Panc1 (cell line): ENCODE data around the gene TRPC4AP. TPM values are rescaled to one million over a fixed set of nuclear protein-coding genes. Genes with fewer than 3 reads are reported as not detected.

Experiments
- ATAC-seq: fragments of 200-7000 bp; cut with Tn5 transposase; 2 replicates; pipeline ENCODE4 v1.9.1; 2020; ENCODE audit warnings: mild to moderate bottlenecking, moderate library complexity
- BruUV-seq: library from RNA; stranded (reverse); fragments of 400-500 nt; replicated peaks from 2 replicates; lab custom pipeline; 2021; lab: Mats Ljungman, UMichigan
- CTCF ChIA-PET: fragments of 300-600 bp; sonication (Branson Sonifier 250); formaldehyde crosslinking; loops from one replicate; lab custom pipeline; 2022; ENCODE audit warnings: antibody characterized with exemption; lab: Charles Lee
- POLR2A ChIA-PET: fragments of 300-600 bp; sonication (Branson Sonifier 250); formaldehyde crosslinking; loops from one replicate; lab custom pipeline; 2022; ENCODE audit warnings: antibody characterized with exemption; lab: Charles Lee
- DNase-seq: peaks from one replicate; pipeline ENCODE4 v3.0.0-alpha.2; 2010; ENCODE audit warnings: low read depth, low spot score
- H3K27ac ChIP-seq: 2 replicates; pipeline ENCODE4 v1.5.1; 2011; ENCODE audit warnings: mild to moderate bottlenecking, low read length, inconsistent platforms
- H3K27me3 ChIP-seq: fragments of 200-500 bp; sonication (Bioruptor generic); 2 replicates; pipeline ENCODE4 v1.6.0; 2014; ENCODE audit warnings: low read length, inconsistent platforms; ENCODE audit not compliant: control insufficient read depth, insufficient read depth
- H3K36me3 ChIP-seq: fragments of 200-500 bp; sonication (Bioruptor generic); 2 replicates; pipeline ENCODE4 v1.5.1; 2014; ENCODE audit warnings: inconsistent platforms, mild to moderate bottlenecking, low read length, moderate library complexity; ENCODE audit not compliant: control insufficient read depth, insufficient read depth
- H3K4me1 ChIP-seq: 2 replicates; pipeline ENCODE4 v1.5.1; 2011; ENCODE audit warnings: inconsistent platforms, mild to moderate bottlenecking, low read length, moderate library complexity; ENCODE audit not compliant: control insufficient read depth, insufficient read depth
- H3K4me3 ChIP-seq, 2 experiments: 2 replicates each; pipeline ENCODE4 v1.5.1; 2011 to 2012; ENCODE audit warnings: low read depth in 2 of 2, low read length in 2 of 2, mild to moderate bottlenecking in 2 of 2, inconsistent platforms in 1 of 2, moderate library complexity in 1 of 2
- H3K9me3 ChIP-seq: fragments of 200-500 bp; sonication (Bioruptor generic); 2 replicates; pipeline ENCODE4 v1.5.1; 2014; ENCODE audit warnings: low read depth, mild to moderate bottlenecking, inconsistent platforms, low read length, moderate library complexity; ENCODE audit not compliant: control insufficient read depth, insufficient read depth
- POLR2AphosphoS5 ChIP-seq: IDR thresholded peaks from 2 replicates; pipeline ENCODE4 v1.6.1; 2012; ENCODE audit warnings: mild to moderate bottlenecking, low read depth, low read length, moderate library complexity
- SIN3A ChIP-seq: IDR thresholded peaks from 2 replicates; pipeline ENCODE4 v1.6.1; 2012; ENCODE audit warnings: low read depth, mild to moderate bottlenecking, low read length, moderate library complexity, borderline replicate concordance; ENCODE audit not compliant: insufficient read depth
- TCF7L2 ChIP-seq: IDR thresholded peaks from 2 replicates; pipeline ENCODE4 v1.6.1; 2011; ENCODE audit warnings: mild to moderate bottlenecking, low read depth, low read length, inconsistent platforms
- in situ Hi-C: cut with HindIII; loops from 2 replicates; pipeline ENCODE4 v1.10.0; 2016; ENCODE audit warnings: low sequenced_read_pairs, low pct_unique_long_range_greater_than_20kb
- intact Hi-C: fragments of 100-400 bp; cut with micrococcal nuclease; formaldehyde crosslinking; loops from one replicate; pipeline ENCODE4 v1.10.0; 2022; ENCODE audit not compliant: unreplicated experiment
- total RNA-seq: library from RNA; stranded (reverse); gene quantifications from one replicate; pipeline ENCODE4 v1.2.1, GENCODE V29; 2021; ENCODE audit not compliant: unreplicated experiment
- TF ChIP-seq, protein P1 (sequence below), 2 experiments: IDR thresholded peaks; 2 replicates each; pipeline ENCODE4 v1.6.1; 2011 to 2012; ENCODE audit warnings: low read depth in 2 of 2, control low read depth in 1 of 2, low read length in 1 of 2, mild to moderate bottlenecking in 1 of 2, moderate library complexity in 1 of 2; ENCODE audit not compliant: insufficient read depth in 1 of 2
- TF ChIP-seq, protein P2 (sequence below): fragments of 450-650 bp; IDR thresholded peaks from 2 replicates; pipeline ENCODE4 v1.5.1; 2017; ENCODE audit warnings: mild to moderate bottlenecking

TRPC4AP gene
- total RNA-seq, 1 experiment from 2014 or later: 48.4 TPM

DNA sequence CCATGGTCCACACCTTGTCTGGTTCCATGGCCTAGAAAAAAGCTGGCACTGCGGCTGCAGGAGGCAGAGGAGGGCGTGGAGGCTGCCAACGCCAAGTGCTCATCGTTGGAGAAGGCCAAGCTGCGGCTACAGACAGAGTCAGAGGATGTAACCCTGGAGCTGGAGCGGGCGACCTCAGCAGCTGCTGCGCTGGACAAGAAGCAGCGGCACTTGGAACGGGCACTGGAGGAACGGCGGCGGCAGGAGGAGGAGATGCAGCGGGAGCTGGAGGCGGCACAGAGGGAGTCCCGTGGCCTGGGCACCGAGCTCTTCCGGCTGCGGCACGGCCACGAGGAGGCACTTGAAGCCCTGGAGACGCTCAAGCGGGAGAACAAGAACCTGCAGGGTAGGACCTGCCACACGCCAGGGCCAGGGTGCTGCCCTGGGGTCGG is 93.6 kb downstream of the TRPC4AP start:
- BruUV-seq: no TSS peak
- ATAC-seq (no peak), DNase-seq (no peak)
- Histone ChIP-seq H3K4me3 (no peak overlapping the region), H3K4me1 (no peaks in the 10 kb centered on the region), H3K27me3 (no peaks in the 10 kb centered on the region), H3K9me3 (no peaks in the 10 kb centered on the region), H3K27ac (no peak overlapping the region), H3K36me3 (no peaks in the 10 kb centered on the region)
- ChIA-PET CTCF (no interaction called here), POLR2A (no interaction called here)
- in situ Hi-C loops (no loop called here), intact Hi-C loops (no loop called here)
- TF ChIP-seq, protein P1, sequence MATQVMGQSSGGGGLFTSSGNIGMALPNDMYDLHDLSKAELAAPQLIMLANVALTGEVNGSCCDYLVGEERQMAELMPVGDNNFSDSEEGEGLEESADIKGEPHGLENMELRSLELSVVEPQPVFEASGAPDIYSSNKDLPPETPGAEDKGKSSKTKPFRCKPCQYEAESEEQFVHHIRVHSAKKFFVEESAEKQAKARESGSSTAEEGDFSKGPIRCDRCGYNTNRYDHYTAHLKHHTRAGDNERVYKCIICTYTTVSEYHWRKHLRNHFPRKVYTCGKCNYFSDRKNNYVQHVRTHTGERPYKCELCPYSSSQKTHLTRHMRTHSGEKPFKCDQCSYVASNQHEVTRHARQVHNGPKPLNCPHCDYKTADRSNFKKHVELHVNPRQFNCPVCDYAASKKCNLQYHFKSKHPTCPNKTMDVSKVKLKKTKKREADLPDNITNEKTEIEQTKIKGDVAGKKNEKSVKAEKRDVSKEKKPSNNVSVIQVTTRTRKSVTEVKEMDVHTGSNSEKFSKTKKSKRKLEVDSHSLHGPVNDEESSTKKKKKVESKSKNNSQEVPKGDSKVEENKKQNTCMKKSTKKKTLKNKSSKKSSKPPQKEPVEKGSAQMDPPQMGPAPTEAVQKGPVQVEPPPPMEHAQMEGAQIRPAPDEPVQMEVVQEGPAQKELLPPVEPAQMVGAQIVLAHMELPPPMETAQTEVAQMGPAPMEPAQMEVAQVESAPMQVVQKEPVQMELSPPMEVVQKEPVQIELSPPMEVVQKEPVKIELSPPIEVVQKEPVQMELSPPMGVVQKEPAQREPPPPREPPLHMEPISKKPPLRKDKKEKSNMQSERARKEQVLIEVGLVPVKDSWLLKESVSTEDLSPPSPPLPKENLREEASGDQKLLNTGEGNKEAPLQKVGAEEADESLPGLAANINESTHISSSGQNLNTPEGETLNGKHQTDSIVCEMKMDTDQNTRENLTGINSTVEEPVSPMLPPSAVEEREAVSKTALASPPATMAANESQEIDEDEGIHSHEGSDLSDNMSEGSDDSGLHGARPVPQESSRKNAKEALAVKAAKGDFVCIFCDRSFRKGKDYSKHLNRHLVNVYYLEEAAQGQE (IDR thresholded peaks at IDR 0.05; ENCODE audit: insufficient read depth in 1 of 2, low read depth in 2 of 2, low read length in 1 of 2): no peak
- TF ChIP-seq, protein P2, sequence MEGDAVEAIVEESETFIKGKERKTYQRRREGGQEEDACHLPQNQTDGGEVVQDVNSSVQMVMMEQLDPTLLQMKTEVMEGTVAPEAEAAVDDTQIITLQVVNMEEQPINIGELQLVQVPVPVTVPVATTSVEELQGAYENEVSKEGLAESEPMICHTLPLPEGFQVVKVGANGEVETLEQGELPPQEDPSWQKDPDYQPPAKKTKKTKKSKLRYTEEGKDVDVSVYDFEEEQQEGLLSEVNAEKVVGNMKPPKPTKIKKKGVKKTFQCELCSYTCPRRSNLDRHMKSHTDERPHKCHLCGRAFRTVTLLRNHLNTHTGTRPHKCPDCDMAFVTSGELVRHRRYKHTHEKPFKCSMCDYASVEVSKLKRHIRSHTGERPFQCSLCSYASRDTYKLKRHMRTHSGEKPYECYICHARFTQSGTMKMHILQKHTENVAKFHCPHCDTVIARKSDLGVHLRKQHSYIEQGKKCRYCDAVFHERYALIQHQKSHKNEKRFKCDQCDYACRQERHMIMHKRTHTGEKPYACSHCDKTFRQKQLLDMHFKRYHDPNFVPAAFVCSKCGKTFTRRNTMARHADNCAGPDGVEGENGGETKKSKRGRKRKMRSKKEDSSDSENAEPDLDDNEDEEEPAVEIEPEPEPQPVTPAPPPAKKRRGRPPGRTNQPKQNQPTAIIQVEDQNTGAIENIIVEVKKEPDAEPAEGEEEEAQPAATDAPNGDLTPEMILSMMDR: no peak
- TF ChIP-seq POLR2AphosphoS5 (no peak), SIN3A (no peak), TCF7L2 (no peak)

DNA sequence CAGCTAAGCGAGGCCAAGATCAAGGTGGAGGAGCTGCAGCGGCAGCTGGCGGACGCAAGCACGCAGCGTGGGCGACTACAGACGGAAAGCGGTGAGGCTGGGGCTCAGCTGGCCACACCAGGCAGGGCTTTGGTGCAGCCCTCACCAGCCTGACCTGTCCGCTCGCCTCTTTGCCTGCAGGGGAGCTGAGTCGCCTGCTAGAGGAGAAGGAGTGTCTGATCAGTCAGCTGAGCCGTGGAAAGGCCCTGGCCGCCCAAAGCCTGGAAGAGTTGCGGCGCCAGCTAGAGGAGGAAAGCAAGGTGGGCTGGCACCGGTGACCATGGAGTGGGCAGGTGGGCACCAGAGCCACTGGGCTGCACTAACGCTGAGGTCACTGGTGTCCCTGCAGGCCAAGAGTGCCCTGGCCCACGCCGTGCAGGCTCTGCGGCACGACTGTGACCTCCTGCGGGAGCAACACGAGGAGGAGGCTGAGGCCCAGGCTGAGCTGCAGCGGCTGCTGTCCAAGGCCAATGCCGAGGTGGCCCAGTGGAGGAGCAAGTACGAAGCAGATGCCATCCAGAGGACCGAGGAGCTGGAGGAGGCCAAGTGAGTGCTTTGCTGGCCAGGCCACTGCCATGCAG is 94.2 kb downstream of the TRPC4AP start:
- BruUV-seq: no TSS peak
- ATAC-seq (no peak), DNase-seq (no peak)
- intact Hi-C loops (no loop called here), in situ Hi-C loops (no loop called here)
- POLR2A ChIA-PET: no interaction called here
- no peak overlapping the region for H3K4me3 ChIP-seq
- H3K36me3 ChIP-seq: no peaks in the 10 kb centered on the region
- TF ChIP-seq, protein P2: no peak
- TF ChIP-seq POLR2AphosphoS5: no peak
- TF ChIP-seq, protein P1 (IDR thresholded peaks at IDR 0.05; ENCODE audit: insufficient read depth in 1 of 2, low read depth in 2 of 2, low read length in 1 of 2): no peak
- TF ChIP-seq SIN3A: no peak
- no peaks in the 10 kb centered on the region for H3K27me3 ChIP-seq
- CTCF ChIA-PET: no interaction called here
- no peaks in the 10 kb centered on the region for H3K9me3 ChIP-seq
- H3K27ac ChIP-seq: no peak overlapping the region
- H3K4me1 ChIP-seq: no peaks in the 10 kb centered on the region
